ENCODE measurements around the gene OTOP2.
"Not testable (repeated sequence)": the region's sequence is repeated elsewhere in the genome, so short reads cannot be mapped to it uniquely, and the experiment has no call there.

OTOP2 gene

GRCh38 chr17:74901353-74902135 is 22.5 kb upstream of the OTOP2 start:
- DNase-seq = no peak

DNA sequence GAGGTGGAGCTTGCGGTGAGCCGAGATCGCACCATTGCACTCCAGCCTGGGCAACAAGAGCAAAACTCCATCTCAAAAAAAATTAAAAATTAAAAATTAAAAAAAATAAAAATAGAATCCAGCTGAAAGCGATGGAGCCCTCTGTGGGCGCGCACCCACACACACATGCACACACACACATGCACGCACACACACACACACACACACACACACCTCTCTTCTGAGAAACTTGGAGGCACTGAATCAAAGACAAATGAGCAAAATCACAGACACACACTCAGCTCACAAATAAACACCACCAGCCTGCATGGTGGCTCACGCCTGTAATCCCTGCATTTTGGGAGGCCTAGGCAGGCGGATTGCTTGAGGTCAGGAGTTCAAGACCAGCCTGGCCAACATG is 21.0 kb upstream of the OTOP2 start:
- DNase-seq = no peak

DNA sequence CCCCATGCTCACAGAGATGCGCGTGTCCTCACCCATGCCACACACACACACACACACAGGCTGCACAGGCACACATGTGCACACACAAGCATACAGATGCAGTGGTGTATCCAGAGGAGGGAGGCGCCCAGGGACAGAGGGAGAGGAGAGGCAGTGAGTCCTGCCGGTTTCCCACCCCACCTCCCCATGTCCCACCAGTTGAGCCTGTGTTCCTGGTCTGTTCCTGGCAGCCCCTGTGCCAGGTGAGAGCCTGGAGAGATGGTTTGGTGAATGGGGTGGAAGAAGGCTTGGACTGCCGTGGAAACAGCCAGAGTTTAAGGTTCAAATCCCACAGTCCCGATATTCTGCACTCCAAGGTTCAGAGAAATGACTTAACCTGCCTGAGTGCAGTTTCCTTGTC is 20.4 kb upstream of the OTOP2 start:
- DNase-seq = no peak

- no peak for DNase-seq
Measured at GRCh38 chr17:74904687-74905409, 19.2 kb upstream of the OTOP2 start.

- not testable (repeated sequence) for DNase-seq
Measured at GRCh38 chr17:74906214-74906793, 17.8 kb upstream of the OTOP2 start.

DNA sequence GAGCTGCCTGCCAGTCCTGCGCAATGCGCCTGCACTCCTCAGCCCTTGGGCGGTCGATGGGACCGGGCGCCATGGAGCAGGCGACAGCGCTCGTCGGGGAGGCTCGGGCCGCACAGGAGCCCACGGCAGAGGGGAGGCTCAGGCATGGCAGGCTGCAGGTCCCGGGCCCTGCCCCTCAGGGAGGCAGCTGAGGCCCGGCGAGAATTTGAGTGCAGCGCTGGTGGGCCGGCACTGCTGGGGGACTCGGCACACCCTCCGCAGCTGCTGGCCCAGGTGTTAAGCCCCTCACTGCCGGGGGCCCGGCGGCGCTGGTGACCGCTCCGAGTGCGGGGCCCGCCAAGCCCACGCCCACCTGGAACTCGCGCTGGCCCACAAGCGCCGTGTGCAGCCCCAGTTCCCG is 17.1 kb upstream of the OTOP2 start:
- no peak for DNase-seq

GRCh38 chr17:74909097-74909496 is 15.0 kb upstream of the OTOP2 start:
- DNase-seq = not testable (repeated sequence)

DNA sequence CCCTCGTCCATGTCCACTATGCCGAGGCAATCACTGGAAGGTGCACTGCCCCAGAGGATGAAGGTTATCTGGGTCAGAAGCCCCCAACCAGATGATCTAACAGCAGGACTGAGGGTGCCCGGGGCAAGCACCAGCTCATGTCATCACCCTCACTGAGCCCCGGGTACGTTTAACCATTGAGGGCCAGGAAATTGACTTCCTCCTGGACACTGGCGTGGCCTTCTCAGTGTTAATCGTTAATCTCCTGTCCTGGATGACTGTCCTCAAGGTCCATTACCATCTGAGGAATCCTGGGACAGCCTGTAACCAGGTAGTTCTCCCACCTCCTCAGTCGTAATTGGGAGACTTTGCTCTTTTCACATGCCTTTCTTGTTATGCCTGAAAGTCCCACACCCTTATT is 12.7 kb upstream of the OTOP2 start:
- DNase-seq = not testable (repeated sequence)

DNA sequence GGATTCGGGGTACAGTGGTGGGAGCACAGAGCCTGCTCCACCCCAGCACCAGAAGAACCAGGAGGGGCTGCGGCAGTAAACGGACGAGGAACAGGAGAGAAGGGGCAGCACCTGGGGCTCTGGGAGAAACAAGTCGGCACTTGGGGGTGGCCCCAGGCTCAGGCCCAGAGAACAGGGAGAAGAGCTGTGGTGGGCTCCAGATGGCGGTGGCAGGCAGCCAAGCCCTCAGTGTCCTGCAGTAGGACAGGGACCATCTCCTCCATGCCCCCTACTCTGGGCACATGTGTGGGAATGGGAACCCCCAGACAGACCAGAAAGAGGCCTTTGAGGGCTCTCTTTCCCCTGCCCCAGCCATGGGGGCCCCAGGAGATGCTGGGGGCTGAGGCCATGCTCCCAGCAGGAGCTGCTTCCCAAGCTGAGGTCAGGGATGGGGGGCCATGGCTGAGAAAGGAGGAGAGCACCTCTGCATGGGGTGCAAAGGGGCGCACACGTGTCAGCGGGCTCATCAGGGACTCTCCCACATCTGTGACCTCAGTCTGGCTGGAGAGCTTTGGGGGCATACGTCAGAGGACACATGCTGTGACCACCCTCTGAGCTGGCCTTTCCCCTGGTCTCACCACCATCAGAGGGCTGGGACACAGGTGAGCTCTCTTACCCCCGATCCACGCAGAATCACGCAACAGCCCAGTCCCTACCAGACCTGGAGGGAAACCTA is 7.8 kb upstream of the OTOP2 start:
- no peak for DNase-seq

GRCh38 chr17:74916851-74917199 is 7.2 kb upstream of the OTOP2 start:
- DNase-seq = no peak

- DNase-seq = no peak
Measured at GRCh38 chr17:74917430-74917829, 6.6 kb upstream of the OTOP2 start.

DNA sequence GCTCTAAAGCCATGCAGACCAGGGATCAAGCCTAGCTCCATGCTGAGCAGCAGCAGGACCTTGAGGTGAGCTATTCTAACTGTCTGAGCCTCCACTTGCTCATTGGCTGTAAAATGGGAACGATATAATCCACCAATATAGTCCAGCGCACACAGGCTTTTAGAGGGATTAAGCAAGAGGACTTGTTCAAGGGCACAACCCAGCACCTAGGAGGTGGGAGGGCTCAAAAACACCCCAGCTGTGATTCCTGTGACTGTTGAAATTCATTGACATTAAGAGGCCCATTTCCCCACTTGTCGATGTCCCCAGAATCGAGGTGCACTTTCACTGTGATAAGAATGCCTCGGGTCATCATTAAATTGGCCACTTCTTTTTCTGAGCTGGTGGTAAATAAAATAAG is 5.2 kb upstream of the OTOP2 start:
- DNase-seq = no peak

GRCh38 chr17:74919440-74920305 is 4.4 kb upstream of the OTOP2 start:
- DNase-seq = no peak

DNA sequence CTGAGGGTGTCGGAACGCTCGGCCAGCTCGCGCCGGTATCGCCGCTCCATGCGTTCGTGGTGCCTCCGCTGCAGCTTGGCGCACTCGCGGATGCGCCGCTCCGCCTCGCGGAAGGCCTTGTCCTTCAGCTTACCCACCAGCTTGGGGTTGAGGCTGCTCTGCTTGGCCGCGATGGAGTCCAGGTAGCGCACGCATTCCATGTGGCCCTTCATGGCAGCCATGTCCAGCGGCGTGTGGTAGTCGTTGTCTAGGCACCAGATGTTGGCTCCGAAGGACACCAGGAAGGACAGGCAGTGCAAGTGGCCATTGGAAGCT is 3.8 kb upstream of the OTOP2 start:
- DNase-seq = no peak

DNA sequence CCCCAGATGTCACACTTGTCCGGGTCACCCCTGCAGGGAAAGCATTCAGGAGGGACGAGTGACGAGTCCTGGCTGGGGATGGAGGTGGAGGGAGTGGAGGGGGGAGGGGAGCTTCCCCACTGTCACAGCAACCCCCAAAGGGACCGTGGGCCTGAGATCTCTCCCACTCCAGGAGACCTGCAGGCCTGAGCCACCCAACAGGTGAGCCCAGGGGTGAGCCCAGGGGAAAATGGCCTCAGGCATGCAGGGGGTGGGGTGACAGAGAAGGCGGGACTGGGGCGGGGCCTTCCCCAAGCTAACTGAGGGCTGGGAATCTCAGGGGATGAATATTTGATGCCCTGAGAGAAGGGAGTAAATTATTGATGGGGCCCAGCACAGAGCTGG is 3.4 kb upstream of the OTOP2 start:
- no peak for DNase-seq

DNA sequence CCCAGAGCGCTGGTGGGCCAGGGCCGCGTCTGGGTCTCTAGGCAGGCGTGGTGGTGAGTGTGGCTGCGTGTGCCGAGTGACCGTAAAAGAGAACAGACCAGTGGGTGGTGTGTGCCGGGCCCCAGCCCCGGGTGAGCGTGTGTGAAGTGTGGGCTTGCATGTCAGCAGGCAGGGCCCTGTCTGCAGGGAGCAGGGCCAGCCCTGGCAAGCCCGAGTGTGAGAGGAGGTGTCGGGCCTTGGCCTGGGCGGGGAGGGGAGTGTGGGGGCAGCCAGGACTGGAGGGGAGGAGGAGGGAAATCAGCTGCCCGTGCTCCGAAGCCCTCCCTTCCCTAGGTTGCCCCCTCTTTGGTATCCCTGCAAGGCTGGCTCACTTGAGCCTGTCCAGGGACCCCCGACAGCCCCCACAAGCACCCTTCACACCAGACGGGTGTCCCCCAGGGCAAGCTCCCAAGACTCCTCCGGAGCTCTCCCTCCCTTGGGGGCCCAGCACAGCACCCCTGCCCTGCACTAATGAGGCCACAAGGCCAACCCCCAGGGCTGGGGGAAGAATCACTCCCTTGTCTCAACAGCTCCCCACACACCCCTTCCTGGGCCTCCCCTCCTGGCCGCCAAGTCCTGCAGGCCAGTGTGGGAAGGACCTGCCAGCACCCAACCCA is 2.9 kb upstream of the OTOP2 start:
- no peak for DNase-seq

DNA sequence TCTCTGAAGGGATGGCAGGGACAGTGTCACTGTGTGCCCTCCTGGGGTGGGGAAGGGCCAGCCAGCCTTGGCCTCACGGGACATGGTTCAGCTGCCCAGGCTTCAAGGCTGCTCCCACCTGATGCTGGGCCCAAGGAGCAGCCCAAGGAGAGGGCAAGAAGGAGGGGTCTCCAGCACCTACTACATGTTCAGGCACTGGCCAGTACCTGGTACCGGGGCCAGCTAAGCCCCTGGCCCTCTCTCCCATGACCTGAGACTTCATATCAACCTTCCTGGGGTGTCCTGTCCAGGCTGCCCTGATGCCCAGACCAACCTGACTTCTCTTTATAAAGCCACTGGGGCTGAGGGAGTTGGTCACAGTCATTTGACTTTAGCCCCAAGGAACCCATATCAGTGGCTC is 2.3 kb upstream of the OTOP2 start:
- DNase-seq = no peak

DNA sequence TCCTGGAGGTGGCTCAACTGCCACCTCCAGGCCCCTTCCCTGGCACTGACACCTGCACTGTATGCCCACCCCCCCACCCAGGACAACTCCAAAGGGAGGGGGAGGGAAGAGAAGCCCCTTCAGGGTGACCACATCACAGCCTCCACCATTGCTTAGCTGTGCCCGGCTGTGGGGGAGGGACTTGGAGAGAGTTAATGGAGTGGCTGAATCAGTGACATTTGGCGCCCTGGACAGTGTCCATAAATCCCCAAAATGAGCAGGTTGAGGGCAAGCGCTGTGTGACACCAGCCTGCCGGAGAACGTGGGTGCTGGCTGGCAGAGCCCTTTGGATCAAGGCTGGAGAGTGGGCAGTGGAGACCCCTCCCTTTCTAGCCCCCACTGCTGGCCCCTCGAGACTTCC is 1.9 kb upstream of the OTOP2 start:
- DNase-seq = no peak

DNA sequence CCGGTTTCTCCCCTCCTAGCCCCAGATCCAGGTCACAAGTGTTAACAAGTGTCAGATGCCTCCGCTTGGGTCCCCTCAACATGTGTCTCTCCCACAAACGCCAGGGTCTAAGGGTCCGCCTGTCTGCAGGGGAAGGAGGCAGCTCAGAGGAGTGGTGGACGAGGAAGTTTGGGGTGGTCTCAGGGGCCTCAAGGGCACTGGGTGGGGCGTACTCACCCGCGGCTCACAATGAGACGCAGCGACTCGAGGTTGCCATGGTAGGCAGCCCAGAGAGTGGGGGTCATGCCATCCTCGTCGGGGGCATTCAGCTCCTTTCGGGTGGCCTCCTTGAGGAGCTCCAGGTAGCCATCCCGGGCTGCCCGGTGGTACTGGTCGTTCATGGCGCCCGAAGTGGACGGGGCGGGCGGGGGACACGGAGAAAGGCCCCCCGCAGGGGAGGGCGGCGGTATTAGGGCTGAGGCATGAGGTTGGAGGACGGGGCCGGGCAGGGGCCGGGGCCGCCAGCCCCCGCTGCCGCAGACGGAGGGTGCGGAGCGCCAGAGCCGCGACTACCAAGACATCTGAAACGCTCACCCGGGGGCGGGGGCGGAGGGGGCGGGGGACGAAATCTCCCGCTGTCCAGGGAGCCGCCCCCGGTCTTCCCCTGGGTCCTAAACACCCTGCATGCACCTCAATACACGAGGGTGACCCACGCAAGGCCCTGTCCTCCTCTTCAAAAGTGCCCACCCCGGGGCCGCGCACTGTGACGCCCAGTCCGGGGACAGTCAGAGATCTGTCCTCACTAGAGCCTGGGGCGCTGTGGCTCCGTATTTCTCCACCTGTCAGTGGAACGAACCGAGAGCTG is 1.2 kb upstream of the OTOP2 start, which contains the start of gene USH1G:
USH1G (minus strand) TSS at position 562 of the 844 bp plus-strand sequence; CDS start at position 380, 182 bp downstream.
- DNase-seq = no peak

DNA sequence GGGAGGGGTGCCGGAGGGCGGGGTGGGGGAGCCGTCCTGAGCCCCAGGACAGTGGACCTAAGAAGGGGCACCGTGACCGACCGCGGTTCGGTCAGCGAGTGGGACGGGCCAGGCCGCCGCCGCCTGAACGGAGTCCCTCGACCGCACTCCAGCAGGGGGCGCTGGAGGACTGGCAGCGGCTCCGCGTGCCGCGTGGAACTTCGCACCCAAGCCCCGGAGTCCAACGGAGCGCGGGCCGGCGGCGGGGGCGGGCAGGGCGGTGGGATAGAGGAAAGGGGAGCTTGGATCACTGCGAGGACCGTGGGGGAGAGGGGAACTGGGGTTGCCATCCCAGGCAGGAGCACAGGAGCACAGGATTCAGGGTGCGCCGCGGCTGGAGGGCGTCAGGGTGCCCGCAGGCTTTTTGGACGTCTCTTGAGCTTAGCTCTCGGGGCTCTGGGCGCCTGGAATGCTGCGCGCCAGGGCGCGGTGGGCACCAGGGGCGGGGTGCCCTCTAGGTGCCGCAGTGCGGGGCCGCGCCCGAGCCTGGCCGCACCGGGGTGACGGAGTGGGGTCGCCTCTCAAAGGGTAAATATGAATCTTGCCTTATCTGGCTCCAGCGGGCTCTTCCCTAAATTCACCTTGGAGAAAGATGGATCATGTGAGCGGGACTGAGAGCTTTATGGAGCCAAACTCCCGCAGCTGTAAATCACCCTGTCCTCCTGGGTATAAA is 379 bp upstream of the OTOP2 start:
- no peak for DNase-seq

- no peak for DNase-seq
Measured at GRCh38 chr17:74925242-74925641, 1.2 kb downstream of the OTOP2 start.
